HUDEP-2 (cell line): ENCODE results near the gene ANKRD44.
"Not testable (repeated sequence)": the region's sequence is repeated elsewhere in the genome, so short reads cannot be mapped to it uniquely, and the experiment has no call there.

ENCODE experiments used
- DNase-seq, 76 experiments: peaks; one replicate each; lab custom pipeline; 2025; ENCODE audit not compliant: unreplicated experiment in 76 of 76; lab: John Stamatoyannopoulos, UW

Gene ANKRD44

DNA sequence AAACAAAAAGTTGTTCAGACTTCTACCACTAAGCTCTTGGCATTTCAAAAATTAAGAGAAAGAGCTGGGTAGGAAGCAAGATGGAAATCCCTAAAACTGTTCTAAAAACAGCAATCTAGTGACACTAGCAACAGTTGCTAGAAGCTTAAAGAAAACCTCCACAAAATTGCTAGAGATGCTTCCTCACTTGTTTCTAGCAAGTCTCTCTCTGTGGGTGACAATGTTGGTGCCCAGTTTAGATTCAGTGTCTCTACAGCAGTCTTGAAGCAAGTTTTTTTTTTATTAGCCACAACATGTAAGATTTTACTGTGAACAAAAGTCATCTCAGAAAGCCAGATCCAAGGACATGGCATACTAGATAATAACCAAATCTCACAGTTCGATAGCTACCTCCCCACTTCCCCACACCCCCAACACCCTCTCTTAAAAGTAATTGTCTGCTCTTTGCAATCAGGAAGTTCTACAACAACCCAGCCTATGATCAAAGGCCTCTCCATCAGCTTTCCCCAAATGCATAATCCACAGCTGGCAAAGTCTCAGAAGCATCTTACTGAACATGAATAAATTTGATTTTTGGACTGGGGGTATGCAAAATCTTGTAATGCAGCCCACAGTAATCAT is 70.0 kb downstream of the ANKRD44 start:
- no peak for DNase-seq

DNA sequence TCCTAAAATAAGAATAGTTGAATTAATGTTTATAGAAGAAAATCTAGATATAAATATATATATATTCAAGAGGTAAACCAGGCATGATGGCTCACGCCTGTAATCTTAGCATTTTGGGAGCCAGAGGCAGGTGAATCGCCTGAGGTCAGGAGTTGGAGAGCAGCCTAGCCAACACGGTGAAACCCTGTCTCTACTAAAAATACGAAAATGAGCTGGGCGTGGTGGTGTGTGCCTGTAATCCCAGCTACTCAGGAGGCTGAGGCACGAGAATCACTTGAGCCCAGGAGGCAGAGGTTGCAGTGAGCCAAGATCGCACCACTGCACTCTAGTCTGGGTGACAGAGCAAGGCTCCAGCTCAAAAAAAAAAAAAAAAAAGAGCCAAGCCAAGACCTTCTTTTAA is 70.6 kb downstream of the ANKRD44 start:
- not testable (repeated sequence) for DNase-seq

DNA sequence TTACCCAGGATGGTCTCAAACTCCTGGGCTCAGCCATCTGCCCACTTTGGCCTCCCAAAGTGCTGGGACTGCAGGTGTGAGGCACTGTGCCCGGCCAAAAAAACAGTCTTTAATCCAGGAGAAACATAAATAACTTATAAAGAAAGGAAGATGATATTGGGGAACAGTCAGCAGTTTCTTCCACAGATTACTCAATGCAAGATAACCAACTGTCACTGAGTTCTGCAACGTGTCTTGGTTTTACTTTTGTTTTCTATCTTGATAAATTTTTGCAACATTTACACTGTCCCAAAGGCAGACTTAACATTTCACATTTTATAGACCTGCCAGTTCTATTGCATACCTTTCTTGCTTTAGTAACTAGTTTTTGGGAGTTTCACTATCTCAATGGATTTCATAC is 71.1 kb downstream of the ANKRD44 start:
- no peak for DNase-seq

- no peak for DNase-seq
Measured at GRCh38 chr2:197238043-197238365, 72.6 kb downstream of the ANKRD44 start.

- no peak for DNase-seq
Measured at GRCh38 chr2:197237291-197238042, 73.1 kb downstream of the ANKRD44 start.

DNA sequence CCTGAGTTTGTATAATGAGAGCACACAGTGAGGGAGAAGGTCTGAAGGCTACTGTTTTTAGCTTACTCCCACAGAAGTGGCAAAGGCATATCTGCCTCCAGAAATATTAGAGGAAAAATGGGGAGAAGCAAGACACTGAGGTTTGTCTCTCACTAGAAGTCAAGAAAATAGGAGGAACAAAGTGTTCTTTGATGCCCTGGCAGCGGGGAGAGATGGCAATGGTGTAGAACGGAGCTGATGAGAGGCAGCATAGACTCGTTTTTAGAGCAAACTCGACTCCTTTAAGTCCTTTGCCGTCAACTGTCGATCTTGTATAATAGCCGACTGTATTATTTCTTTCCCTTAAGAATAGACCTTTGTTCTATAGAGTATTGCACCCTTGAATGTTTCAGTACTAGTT is 73.8 kb downstream of the ANKRD44 start:
- no peak for DNase-seq

DNA sequence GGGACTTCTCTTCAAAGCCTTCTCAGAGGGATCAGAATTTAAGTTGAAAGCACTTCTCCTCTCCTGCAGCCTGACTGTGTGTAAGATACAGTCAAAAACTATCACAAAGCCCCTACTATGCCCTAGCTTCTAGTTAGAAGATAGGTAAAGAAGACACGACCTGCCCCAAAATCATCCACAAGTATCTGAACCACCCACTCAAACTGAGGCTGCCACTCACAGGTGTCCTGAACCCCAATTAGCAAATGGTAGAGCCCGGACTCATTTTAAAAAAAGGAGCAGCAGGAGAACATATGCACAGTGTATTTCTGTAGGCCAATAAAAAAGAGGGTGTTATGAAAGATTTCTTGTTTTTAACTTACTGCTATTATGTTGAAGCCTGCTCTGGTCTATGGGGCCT is 74.4 kb downstream of the ANKRD44 start:
- no peak for DNase-seq

DNA sequence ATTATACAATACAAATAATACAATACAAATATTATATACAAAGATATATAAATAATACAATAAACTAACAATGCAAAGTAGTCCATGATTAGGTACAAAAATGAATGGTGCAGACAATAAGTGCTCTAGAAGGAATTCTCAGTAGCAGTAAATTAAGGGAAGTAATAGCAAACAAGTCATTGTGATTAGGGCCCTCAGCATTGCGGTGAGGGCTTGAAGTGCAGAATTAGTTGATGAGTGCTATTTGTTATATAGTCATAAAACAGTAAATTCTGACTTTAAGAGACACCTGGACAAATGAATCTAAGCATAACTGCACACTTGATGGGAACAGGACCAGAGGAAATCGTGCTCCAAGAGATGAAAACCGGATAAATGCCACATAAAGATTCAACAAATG is 74.9 kb downstream of the ANKRD44 start:
- no peak for DNase-seq

DNA sequence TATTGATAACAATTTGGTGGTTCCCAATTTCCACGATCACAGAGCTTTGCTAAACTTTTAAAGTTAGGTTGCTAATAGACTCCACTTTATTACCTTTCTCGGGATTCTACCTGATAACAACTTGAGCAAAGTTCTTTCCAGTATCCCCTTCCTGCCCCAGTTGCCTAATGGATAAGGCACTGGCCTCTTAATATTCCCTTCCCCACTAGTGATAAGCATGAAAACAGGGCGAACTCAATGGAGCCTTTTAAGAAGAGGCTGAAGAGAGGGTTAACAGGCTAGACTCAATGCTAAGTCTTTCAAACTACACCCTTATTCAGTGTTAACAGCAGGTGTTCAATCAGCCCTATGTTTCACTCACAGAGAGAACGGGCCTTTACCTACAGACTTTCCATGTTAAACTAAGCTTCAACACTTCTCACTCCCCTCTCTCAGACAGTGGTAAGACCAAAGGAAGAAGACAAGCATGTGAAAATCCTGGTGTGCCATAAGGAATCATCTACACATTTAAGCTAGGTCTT is 75.8 kb downstream of the ANKRD44 start:
- DNase-seq: no peak

GRCh38 chr2:197233473-197233872 is 77.1 kb downstream of the ANKRD44 start:
- DNase-seq: no peak

DNA sequence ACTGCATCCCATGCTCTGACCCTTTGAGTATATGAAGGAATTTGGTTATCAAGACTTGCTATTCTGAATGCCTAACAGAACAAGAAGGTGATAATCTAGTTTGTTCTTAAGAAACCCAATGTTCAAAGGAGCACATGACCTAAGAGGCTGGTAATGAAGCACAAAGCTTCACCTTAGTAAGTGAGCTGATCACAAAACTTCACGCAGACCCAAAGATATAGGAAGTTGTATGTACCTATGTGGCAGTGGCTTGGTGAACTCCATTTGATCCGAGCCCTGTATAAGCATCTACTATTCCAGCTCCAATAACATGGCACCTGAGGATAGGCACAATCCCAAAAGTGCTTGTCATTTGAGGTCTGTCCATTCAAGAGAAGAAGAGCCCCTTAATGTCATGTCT is 78.6 kb downstream of the ANKRD44 start:
- DNase-seq: no peak

DNA sequence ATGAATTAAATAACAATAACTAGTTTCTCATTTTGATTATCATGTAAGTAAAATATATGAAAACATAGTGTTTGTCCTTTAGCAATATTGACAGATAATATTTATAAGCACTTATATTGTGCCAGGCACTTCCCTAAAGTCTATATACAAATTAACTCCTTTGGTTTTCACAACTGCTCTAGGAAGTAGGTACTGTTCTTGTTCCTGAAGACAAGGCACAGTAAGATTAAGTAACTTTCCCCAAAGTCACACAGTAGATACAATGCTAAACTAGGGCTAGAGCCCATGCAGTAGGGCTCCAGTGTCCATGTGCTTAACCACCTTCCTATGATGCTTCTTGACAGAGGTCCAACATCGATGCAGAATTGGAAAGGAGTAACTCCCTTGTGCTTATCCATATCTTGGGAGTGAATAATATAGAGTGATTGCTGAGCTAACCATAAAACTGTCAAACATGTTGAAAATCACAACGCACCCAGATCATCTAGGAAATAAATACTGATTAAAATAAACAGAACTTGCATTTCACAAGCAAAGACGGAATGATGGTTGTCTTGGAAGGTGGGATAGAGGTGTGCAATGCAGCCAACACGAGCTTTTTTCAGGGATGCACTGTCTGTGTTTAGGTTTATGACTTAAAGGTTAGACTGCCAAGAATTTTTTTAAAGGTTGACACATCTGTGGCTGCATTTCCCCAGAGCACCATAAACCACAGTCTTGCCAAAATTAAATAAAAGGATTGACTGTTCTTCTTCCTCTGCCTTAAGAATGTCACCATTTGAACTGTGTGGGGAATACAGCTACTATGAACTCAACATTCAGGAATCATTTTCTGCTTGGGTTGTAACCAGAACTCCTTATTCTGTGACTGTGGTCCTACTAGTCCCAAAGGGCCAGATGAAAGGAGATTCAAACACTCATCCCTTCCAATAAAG is 80.8 kb downstream of the ANKRD44 start:
- DNase-seq: no peak

DNA sequence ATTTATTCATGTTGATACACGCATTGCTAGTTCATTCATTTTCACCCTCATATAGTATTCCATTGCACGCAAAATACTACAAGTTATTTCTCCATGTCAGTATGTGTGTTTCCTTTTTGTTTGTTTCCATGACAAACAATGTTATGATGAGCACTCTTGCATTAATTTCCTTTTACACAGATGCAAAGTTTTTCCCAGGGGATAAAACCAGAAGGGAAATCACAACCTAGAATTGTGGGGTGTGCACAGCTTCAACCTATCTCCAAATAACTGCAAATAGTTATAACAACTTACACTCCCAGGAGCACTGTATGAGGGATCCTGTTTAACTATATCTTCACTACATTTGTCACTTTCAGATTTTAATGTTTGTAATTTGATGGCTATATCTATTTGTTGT is 87.1 kb downstream of the ANKRD44 start:
- DNase-seq: no peak

- DNase-seq: no peak
Measured at GRCh38 chr2:197219636-197220035, 90.9 kb downstream of the ANKRD44 start.

GRCh38 chr2:197217541-197217940 is 93.0 kb downstream of the ANKRD44 start:
- no peak for DNase-seq

DNA sequence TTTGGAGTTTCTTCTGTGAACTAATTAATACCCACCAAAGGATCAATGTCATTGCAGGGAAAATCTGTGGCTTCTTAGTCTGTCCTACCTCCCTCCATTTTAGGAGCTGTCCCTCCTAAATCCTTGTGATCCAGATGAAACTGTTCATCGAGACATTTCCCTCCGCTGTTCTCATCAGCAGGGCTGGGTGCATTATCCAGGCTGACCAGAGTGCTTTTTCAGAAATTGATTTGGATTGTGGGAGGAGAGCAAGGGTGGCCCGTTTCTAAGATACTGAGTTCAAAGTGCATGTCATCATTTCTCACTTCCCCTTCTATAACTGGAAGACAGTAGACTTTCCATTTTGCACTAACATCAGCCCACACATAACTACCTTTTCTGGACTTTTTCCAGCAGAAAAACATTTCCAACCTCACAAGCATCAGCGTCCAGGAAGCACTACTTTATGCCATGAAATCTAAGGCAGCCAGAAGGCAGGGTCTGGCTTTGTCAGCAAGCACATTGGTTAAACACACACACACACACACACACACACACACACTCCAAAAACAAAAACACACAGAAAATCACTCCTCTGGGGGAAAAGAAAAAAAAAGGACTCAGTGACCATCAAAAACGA is 94.1 kb downstream of the ANKRD44 start:
- DNase-seq: no peak

GRCh38 chr2:197215748-197216360 is 94.7 kb downstream of the ANKRD44 start:
- DNase-seq: no peak

- DNase-seq: no peak
Measured at GRCh38 chr2:197212344-197213262, 98.0 kb downstream of the ANKRD44 start.

- DNase-seq: no peak
Measured at GRCh38 chr2:197211881-197212342, 98.7 kb downstream of the ANKRD44 start.
